Mucosa of descending colon (tissue), 3 donors: ENCODE results near the gene PARN. TPM values are rescaled to one million over a fixed set of nuclear protein-coding genes. Genes with fewer than 3 reads are reported as not detected.
"Not testable (repeated sequence)": the region's sequence is repeated elsewhere in the genome, so short reads cannot be mapped to it uniquely, and the experiment has no call there.

Experiments used
- ATAC-seq: fragments of 200-7000 bp; cut with Tn5 transposase; one replicate; pipeline ENCODE4 v1.9.1; 2020; ENCODE audit warnings: mild to moderate bottlenecking, moderate library complexity
- DNase-seq, 3 donors: peaks; one replicate each; pipeline ENCODE4 v3.0.0-alpha.2; 2020
- H3K36me3 ChIP-seq: fragments of 200-600 bp; one replicate; pipeline ENCODE4 v1.8.0; 2021; ENCODE audit warnings: low read depth, mild to moderate bottlenecking
- H3K4me1 ChIP-seq: fragments of 200-600 bp; one replicate; pipeline ENCODE4 v1.8.0; 2021; ENCODE audit warnings: low read depth, mild to moderate bottlenecking
- H3K4me3 ChIP-seq: fragments of 200-600 bp; one replicate; pipeline ENCODE4 v1.8.0; 2021; ENCODE audit warnings: mild to moderate bottlenecking
- H3K9me3 ChIP-seq: fragments of 200-600 bp; one replicate; pipeline ENCODE4 v1.8.0; 2021; ENCODE audit warnings: mild to moderate bottlenecking
- CTCF ChIP-seq: fragments of 200-600 bp; IDR thresholded peaks from one replicate; pipeline ENCODE4 v1.8.0; 2022; ENCODE audit warnings: antibody characterized with exemption, mild to moderate bottlenecking
- intact Hi-C, 2 donors: fragments of 100-400 bp; cut with DNase I in 1 of 2; cut with micrococcal nuclease in 1 of 2; formaldehyde crosslinking; loops; one replicate each; pipeline versions ENCODE4 v1.11.0 to v1.11.1; 2022; cut with DNase I, micrococcal nuclease
- total RNA-seq, 3 donors: library from RNA; stranded (reverse); fragmentation: NEBNext Ultra II Directional in 2 of 3; extraction: Animal tissue kit (Norgen Biotek cat#: 25700) in 2 of 3; gene quantifications; one replicate each; pipeline versions ENCODE4 v1.2.1 to v1.2.4, GENCODE V29; 2021 to 2023
- donor health status: DM: no; HTN: no; CAD: no; lungs with moderate emphysema.
- donor health status: DM: no; HTN: no; CAD: no.
- donor health status: DM: no; HTN: yes; CAD: no.

Gene PARN
- total RNA-seq, 3 donors from 2014 or later: 31.5 to 34.0 (median 33.3) TPM

GRCh38 chr16:14445937-14446715 lies 183.9 kb downstream of the PARN start:
- no peak overlapping the region for H3K4me3 ChIP-seq
- H3K36me3 ChIP-seq: no peaks in the 10 kb centered on the region
- no peaks in the 10 kb centered on the region for H3K9me3 ChIP-seq
- no peaks in the 10 kb centered on the region for H3K4me1 ChIP-seq
- no peak for TF ChIP-seq CTCF
- intact Hi-C loops: no loop called here
- DNase-seq (no peak), ATAC-seq (no peak)

- Histone ChIP-seq H3K9me3 (no peaks in the 10 kb centered on the region), H3K4me1 (no peaks in the 10 kb centered on the region), H3K4me3 (no peak overlapping the region), H3K36me3 (no peaks in the 10 kb centered on the region)
- intact Hi-C loops: no loop called here
- no peak for DNase-seq
- TF ChIP-seq CTCF: no peak
- no peak for ATAC-seq
Observed at GRCh38 chr16:14444979-14445810, 184.9 kb downstream of the PARN start.

GRCh38 chr16:14441533-14441932 lies 188.5 kb downstream of the PARN start:
- intact Hi-C loops, H3K4me3 ChIP-seq, DNase-seq, ATAC-seq, H3K9me3 ChIP-seq, H3K36me3 ChIP-seq, H3K4me1 ChIP-seq: not testable (repeated sequence)

- ATAC-seq (no peak), DNase-seq (no peak)
- intact Hi-C loops: no loop called here
- H3K36me3 ChIP-seq: no peaks in the 10 kb centered on the region
- no peaks in the 10 kb centered on the region for H3K9me3 ChIP-seq
- no peak for TF ChIP-seq CTCF
- H3K4me3 ChIP-seq: no peak overlapping the region
- no peaks in the 10 kb centered on the region for H3K4me1 ChIP-seq
Observed at GRCh38 chr16:14438256-14438655, 191.8 kb downstream of the PARN start.

- DNase-seq (no peak), ATAC-seq (no peak)
- TF ChIP-seq CTCF: no peak
- Histone ChIP-seq H3K9me3 (no peaks in the 10 kb centered on the region), H3K36me3 (no peaks in the 10 kb centered on the region), H3K4me3 (no peak overlapping the region), H3K4me1 (no peaks in the 10 kb centered on the region)
- intact Hi-C loops: no loop called here
Observed at GRCh38 chr16:14437426-14437825, 192.6 kb downstream of the PARN start.

- intact Hi-C loops: no loop called here
- no peaks in the 10 kb centered on the region for H3K9me3 ChIP-seq
- no peaks in the 10 kb centered on the region for H3K36me3 ChIP-seq
- DNase-seq: no peak
- no peak for ATAC-seq
- H3K4me3 ChIP-seq: no peak overlapping the region
- no peaks in the 10 kb centered on the region for H3K4me1 ChIP-seq
- no peak for TF ChIP-seq CTCF
Observed at GRCh38 chr16:14436401-14436955, 193.6 kb downstream of the PARN start.
